Left renal cortex interstitium (tissue), 4 donors: ENCODE data around the gene CA12. TPM values are rescaled to one million over a fixed set of nuclear protein-coding genes. Genes with fewer than 3 reads are reported as not detected.

ENCODE experiments used
- DNase-seq, 4 donors: peaks; one replicate each; pipeline ENCODE4 v3.0.0-alpha.2; 2013; ENCODE audit warnings: low read depth in 4 of 4, low spot score in 2 of 4, missing footprints in 1 of 4
- polyA plus RNA-seq, 4 donors: library from polyadenylated mRNA; unstranded; fragments of 120-200 nt; gene quantifications; one replicate each; pipeline ENCODE4 v1.2.1, GENCODE V29; 2013; ENCODE audit not compliant: insufficient read length in 4 of 4

Gene CA12
- polyA plus RNA-seq, 4 donors = 123 to 146 (median 129) TPM

DNA sequence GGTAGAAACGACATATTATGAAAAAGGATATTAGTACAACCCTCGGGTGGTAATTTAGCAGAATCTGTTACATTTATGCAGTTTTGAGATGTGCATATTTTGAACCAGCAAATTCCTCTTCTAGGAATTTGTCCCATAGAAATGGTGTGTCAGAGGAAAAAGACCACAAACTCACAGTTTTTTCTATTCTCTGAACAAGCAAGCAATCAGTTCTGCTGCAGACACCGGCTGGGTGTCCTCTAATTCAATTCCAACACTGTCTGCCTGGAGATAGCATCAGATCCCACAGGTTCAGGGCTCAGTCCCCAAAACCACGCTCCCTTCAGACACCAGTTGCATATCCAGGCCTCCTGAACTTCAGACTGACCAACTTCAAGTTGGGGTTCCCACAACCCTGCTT is 67.8 kb downstream of the CA12 start:
- DNase-seq = no peak

GRCh38 chr15:63312286-63312685 is 69.4 kb downstream of the CA12 start:
- no peak for DNase-seq

GRCh38 chr15:63310646-63311045 is 71.0 kb downstream of the CA12 start:
- no peak for DNase-seq

- no peak for DNase-seq
These were observed 72.7 kb downstream of the CA12 start for GRCh38 chr15:63308947-63309346.

DNA sequence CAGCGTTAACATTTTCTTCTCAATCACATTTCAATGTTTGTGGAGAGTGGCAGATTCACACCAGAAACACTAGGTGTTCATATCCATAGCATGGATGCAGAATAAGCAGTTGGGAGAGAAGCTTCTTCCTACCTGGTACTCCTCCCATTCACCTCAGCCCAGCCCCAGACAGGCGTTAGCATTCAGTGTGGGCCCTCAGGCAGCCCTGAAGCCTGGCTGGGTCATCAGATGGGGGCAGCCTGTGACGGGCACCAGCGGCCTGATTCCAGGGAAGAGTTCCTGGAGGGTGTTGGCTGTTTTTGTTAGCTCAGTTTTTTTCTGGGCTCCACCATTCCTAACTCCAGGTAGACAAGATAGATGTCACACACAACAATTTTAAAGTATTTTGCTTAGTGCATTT is 73.2 kb downstream of the CA12 start:
- no peak for DNase-seq

GRCh38 chr15:63306492-63307073 is 75.1 kb downstream of the CA12 start:
- DNase-seq = no peak

DNA sequence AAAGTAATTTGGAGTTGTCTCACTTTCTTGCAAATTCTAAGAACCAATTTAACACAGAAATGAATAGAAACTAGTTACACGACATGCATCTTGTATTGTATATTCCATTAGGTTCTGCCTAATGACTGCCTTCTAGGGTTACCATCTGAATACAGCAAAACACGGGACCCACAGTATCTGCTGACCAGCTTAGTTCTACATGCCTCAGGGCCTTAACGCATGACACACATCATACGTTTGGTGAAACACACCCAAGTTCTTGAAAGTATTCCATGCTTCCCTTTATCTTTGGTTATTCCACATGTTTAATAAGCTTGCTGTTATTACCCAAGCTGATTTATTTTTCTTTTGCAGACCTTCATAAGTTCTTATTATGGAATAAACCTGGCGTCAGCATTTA is 76.4 kb downstream of the CA12 start:
- no peak for DNase-seq

- no peak for DNase-seq
These were observed 80.6 kb downstream of the CA12 start for GRCh38 chr15:63301088-63301487.

DNA sequence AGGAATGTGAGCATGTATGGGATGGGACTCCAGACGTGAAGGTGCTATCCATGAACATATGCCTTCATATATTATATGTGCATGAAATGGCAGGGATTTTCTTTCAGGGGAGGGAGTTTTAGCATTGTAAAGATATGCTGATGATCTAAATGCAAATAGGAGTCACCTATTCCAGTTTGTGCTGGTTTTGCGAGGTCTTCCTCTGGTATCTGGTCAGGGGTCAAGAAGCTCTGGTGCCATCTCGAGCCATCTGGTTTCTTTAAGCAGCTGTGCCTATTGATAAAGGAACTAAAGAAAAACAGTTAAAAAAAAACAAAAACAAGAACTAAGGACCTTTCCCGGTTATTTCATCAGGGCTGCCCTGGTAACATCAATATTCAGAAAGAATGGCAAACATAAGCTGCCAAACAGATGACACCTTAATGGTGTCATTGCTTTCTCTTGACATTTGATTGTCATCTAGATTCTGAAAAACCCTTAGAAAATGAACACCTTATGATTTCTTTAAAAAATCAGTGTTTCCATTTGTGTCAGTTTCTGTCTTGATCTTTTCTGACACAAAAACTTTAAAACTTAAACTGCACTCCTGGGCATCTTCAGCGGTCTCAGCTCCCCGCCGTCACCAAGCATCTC is 81.6 kb downstream of the CA12 start:
- DNase-seq = no peak

DNA sequence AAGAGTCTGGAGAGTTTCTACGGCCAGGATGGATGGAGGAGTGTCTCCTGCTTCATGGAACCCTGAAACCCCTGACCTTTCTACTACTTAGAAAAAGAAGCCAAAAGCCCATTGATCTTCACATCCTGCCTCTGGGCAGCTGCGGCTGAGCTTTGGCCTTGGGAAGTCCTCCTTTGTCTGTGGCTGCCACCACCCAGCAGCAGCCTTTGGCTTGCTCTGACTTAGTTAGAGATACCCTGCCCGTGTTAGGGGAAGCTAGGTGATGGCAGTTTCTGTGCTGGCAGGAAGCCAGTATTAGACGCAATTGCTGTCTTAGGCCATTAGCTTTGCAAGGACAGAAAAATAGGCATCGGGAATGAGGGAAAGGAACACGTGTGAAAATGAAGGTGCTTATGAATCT is 85.5 kb downstream of the CA12 start:
- DNase-seq = no peak

- DNase-seq = no peak
These were observed 86.3 kb downstream of the CA12 start for GRCh38 chr15:63295341-63295740.

DNA sequence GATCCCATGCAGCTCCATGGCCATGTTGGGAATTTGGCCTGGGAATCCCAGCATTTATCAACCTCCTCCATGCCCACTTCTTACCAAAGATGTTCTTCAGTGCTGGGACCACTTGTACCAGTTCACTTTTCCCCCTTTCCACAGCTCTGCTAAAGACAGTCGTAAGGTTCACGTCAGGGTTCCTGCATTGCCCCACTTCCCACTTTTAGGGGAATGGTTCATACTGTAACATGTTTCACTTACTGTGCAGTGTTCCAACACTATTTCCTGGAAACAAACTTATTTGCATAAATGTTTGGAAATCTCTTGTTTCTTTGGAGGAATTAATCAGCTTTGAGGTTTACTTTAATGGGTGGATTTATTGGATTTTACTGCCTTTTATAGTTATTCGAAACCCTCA is 87.3 kb downstream of the CA12 start:
- no peak for DNase-seq

GRCh38 chr15:63292771-63293170 is 88.9 kb downstream of the CA12 start:
- no peak for DNase-seq

- DNase-seq = no peak
These were observed 89.4 kb downstream of the CA12 start for GRCh38 chr15:63292241-63292640.

GRCh38 chr15:63291507-63291906 is 90.1 kb downstream of the CA12 start:
- DNase-seq = no peak

- peak in 2 of 4 donors; percentile 48 to 62 for DNase-seq
These were observed 92.8 kb downstream of the CA12 start for GRCh38 chr15:63288778-63289378.

DNA sequence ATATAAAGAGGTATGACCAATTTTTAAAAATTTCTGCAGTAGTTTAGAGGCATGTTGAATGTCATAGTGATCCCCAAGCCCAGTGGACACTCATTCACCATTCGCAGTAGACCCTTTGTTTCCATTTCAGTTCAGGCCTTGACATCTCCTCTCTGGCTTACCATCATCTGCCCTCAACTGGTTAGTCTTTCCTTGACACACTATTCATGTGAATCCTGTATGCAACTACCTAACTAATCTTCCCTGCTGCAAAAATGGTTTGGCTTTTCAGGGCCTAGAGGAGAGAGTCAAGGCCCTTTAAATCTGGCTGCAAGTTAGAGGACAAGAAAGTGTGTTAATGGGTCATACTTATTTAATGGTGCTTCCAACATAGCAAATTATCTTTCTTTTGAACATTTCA is 93.3 kb downstream of the CA12 start:
- no peak for DNase-seq

DNA sequence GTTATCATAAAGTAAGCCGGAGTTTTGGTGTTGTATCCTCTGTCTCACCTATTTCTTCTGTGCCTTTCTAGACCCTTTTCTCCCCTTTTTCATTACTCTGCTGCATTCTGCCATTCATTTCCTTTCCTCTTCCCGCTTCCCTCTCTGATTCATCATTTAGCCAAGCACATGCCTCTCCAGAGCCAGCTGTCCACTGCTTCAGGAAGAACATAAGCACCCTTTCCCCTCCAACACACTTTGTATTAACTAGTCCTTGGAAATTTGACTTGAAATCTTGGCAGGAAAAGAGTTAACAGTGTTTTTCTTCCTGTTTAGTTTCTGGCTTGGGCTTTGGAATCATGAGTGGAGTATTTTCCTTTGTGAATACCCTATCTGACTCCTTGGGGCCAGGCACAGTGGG is 94.5 kb downstream of the CA12 start:
- DNase-seq = no peak

DNA sequence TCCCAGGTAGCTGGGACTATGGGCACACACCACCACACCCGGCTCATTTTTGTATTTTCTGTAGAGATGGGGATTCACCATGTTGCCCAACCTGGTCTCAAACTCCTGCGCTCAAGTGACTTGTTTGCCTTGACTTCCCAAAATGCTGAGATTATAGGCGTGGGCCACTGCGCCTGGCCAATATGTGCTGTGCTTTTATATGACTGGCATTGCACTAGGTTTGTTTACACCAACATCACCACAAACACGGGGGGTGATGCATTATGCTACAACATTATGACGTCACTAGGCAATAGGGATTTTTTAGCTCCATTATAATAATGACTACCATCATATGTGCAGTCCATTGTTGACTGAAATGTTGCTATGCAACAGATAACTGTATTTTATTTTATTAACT is 97.3 kb downstream of the CA12 start:
- no peak for DNase-seq

DNA sequence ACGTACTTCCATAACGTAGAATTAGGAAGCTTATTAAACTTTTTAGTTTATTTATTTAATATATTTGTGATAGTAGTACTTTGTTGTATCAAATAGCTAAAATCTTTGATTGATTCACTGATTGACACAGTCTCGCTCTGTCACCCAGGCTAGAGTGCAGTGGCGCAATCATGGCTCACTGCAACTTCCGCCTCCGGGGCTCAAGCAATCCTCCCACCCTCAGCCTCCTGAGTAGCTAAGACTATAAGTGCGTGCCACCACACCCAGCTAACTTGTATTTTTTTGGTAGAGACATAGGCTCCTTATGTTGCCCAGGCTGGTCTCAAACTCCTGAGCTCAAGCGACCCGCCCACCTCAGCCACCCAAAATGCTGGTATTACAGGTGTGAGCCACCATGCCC is 98.5 kb downstream of the CA12 start:
- DNase-seq = no peak

DNA sequence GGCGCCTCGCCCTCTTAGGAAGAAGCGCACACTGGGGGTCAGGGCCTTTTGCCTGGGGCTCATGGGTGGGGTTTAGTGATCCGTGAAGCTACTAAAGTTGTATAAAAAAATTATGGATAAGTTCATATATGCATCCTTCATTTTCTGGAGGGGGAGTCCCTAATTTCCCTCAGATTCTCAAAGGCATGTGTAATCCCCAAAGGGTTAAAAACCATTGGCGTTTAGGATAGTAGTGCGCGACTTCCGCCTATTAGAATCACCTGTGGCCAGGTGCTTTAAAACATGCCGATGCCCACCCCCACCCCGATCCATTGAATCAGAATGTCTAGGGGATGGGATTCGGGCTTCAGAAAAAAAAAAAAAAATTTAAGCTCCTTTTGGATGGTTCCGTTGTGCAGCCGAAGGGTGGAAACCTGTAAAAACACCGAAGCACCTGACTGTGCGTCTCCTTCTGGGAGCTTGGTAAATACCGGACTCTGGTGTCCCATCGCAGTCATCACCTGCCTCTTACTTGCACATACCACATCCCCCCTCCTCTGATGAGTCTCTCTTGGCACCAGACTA is 103.7 kb downstream of the CA12 start:
- DNase-seq = no peak
